C4-2B (cell line): ENCODE results near the gene HTR3C.

Experiments used
- H3K27ac ChIP-seq: fragments of 450-650 bp; 2 replicates; pipeline ENCODE4 v1.5.1; 2017
- CTCF ChIP-seq: fragments of 450-650 bp; conservative IDR thresholded peaks from 2 replicates; pipeline ENCODE4 v1.5.1; 2017; ENCODE audit warnings: mild to moderate bottlenecking
- ZFX ChIP-seq: fragments of 450-650 bp; IDR thresholded peaks from 2 replicates; pipeline ENCODE4 v1.6.1; 2017

HTR3C gene

GRCh38 chr3:184099806-184100686 is 47.2 kb downstream of the HTR3C start:
- TF ChIP-seq CTCF (no peak), ZFX (no peak)
- H3K27ac ChIP-seq: no peak overlapping the region
